A673 (cell line): ENCODE data around the gene SLC25A41.

Experiments
- EZH2 ChIP-seq: fragments of 200-600 bp; sonication (generic); IDR thresholded peaks from 2 replicates; pipeline ENCODE4 v1.6.1; 2017; ENCODE audit warnings: borderline replicate concordance, low read depth, mild to moderate bottlenecking, mixed read lengths, antibody characterized with exemption, low read length; ENCODE audit not compliant: poor library complexity, severe bottlenecking
- TF ChIP-seq, protein P1 (sequence below): fragments of 300-800, 200-600 bp; sonication (generic); conservative IDR thresholded peaks from 2 replicates; pipeline ENCODE4 v1.5.1; 2017; ENCODE audit warnings: low read depth, mild to moderate bottlenecking, antibody characterized with exemption, low read length, moderate library complexity, mixed read lengths

- TF ChIP-seq, protein P1, sequence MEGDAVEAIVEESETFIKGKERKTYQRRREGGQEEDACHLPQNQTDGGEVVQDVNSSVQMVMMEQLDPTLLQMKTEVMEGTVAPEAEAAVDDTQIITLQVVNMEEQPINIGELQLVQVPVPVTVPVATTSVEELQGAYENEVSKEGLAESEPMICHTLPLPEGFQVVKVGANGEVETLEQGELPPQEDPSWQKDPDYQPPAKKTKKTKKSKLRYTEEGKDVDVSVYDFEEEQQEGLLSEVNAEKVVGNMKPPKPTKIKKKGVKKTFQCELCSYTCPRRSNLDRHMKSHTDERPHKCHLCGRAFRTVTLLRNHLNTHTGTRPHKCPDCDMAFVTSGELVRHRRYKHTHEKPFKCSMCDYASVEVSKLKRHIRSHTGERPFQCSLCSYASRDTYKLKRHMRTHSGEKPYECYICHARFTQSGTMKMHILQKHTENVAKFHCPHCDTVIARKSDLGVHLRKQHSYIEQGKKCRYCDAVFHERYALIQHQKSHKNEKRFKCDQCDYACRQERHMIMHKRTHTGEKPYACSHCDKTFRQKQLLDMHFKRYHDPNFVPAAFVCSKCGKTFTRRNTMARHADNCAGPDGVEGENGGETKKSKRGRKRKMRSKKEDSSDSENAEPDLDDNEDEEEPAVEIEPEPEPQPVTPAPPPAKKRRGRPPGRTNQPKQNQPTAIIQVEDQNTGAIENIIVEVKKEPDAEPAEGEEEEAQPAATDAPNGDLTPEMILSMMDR, result no peak
- no peak for TF ChIP-seq EZH2
Observed at GRCh38 chr19:6465006-6465405, 31.4 kb upstream of the SLC25A41 start.
